Measurements from ENCODE around the gene PGLYRP2. TPM values are rescaled to one million over a fixed set of nuclear protein-coding genes. Genes with fewer than 3 reads are reported as not detected.
A peak's percentile ranks its signal among the peaks of the same experiment; 100 is the strongest.

The PGLYRP2 gene
- total RNA-seq, 2 donors from 2014 or later, result not detected

DNA sequence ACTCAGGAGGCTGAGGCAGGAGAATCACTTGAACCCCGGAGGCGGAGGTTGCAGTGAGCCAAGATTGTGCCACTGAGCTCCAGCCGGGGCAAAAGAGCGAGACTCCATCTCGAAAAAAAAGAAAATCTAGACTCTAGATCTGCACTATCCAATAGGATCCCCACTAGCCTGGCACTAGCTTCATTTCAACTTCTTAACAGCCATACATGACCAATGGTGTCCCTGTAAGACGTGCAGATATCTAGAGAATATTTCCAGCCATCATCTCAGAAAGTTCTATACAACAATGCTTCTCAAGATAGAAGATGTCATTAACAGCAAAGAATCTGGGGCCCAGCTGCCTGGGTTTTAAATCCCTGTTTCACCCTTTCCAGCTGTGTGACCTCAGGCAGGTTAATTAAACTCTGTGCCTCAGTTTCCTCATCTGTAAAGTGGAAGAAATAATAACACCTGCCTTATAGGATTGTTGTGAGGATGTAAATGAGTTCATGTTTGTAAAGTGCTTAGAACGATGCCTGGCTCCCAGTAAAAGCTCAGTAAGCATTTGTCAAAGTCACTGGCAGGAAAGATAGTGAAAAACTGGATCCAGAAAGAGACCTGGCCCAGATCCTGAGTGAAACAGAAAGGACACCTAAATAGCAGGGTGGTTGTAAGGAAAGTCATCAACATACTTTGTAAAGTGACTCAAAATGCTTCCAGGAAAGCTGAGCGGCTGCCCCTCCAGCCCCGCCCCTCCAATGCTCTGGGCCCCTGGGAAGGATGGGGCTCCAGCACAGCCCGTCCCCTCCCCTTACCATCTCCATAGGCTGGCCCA lies 43.1 kb downstream of the PGLYRP2 start:
- DNase-seq (ENCODE audit: low spot score), result no peak
- H3K27me3 ChIP-seq (replicated peaks; ENCODE audit: insufficient read depth), result no peaks in the 10 kb centered on the region

DNA sequence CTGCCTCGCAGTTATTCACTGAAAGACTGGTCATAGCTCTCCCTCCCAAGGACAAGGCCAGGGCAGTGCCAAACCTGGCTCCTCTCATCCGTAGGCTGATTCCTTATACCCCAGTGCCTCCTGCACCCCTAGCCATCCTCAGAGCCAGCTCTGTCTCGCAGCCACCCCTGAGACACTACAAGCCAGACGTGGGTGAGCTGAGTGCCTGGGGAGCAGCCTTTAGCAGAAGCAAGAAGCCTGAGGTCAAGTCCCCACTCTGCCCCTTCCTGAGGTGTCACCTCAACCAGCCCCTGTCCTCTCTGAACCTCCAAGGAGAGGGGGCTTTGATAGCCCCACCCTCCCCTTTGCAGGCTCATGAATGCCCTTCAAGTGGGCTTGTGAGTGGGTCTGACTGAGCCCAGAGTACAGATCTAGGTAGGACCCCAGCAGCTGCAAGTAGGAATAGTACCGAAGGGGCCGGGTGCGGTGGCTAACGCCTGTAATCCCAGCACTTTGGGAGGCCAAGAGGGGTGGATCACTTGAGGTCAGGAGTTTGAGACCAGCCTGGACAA lies 45.7 kb downstream of the PGLYRP2 start:
- Histone ChIP-seq H3K36me3 (peaks cover 7% of the 10 kb centered on the region), H3K27ac (peak overlapping the region; percentile 87 to 97), H3K9me3 (no peaks in the 10 kb centered on the region), H3K27me3 (replicated peaks; ENCODE audit: insufficient read depth) (no peaks in the 10 kb centered on the region), H3K4me3 (peak overlapping the region; percentile 99), H3K4me1 (ENCODE audit: control insufficient read depth in 1 of 2, low read depth in 2 of 2) (peaks cover 37 to 57% of the 10 kb centered on the region in 2 donors)
- ATAC-seq (ENCODE audit: insufficient number of reproducible peaks, low FRiP score, low read depth) (no peak), DNase-seq (ENCODE audit: low spot score) (no peak)
- TF ChIP-seq CTCF (IDR thresholded peaks at IDR 0.05), result no peak

More for the DNA sequence above, 43.1 kb downstream of the PGLYRP2 start:
- ATAC-seq (ENCODE audit: insufficient number of reproducible peaks, low FRiP score, low read depth), result no peak
- Histone ChIP-seq H3K4me1 (ENCODE audit: control insufficient read depth in 1 of 2, low read depth in 2 of 2) (peaks cover 34 to 61% of the 10 kb centered on the region in 2 donors), H3K4me3 (no peak overlapping the region), H3K9me3 (no peaks in the 10 kb centered on the region), H3K36me3 (no peaks in the 10 kb centered on the region), H3K27ac (peak overlapping the region; percentile 61 to 78)
- no peak for TF ChIP-seq CTCF (IDR thresholded peaks at IDR 0.05)

DNA sequence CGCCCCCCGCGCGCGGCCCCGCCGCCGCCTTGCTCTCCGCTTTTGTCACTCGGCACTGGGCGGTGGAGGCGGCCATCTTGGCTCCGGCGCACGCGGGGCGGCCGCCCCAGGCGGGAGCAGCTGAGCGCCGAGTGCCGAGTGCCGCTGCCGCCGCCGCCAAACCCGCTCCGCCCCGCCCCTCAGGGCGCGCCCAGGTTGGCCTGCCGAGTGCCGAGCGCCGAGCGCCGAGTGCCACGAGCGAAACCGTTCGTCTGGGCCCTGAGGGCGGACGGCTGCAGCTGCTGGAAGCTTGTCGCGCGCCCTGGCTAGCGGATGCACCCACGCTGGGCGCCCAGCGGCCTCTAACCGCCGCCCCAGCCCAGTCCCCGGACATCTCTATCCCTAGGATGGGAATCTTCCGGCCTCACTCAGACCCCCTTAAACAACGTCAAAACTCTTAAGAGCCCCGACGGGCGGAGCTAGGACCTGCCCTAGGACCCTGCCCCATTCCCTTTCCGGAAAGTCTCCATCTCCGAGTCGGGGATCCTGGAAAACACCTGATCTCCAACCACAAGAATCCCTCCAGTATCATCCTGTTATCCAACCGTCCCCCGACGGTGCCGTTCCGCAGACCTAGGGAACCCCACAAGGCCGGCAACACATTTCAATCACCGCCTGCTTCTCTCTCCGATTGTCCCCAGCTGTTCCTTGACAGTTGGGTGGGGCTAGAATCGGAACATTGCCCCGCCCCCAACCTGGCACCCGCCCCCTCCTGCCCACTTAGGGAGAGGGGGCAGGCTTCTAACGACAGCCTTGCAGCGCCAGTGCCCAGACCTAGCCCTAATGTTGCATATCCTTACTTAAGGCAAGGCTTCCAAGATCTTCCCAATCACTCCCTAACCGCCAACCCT lies 46.4 kb downstream of the PGLYRP2 start:
- H3K27ac ChIP-seq, result peak overlapping the region; percentile 87 to 97
- peaks cover 14% of the 10 kb centered on the region for H3K36me3 ChIP-seq
- ATAC-seq (ENCODE audit: insufficient number of reproducible peaks, low FRiP score, low read depth) (peak; percentile 63), DNase-seq (ENCODE audit: low spot score) (peak; percentile 45)
- H3K4me3 ChIP-seq, result peak overlapping the region; percentile 99
- peaks cover 30 to 50% of the 10 kb centered on the region in 2 donors for H3K4me1 ChIP-seq (ENCODE audit: control insufficient read depth in 1 of 2, low read depth in 2 of 2)
- no peaks in the 10 kb centered on the region for H3K27me3 ChIP-seq (replicated peaks; ENCODE audit: insufficient read depth)
- no peak for TF ChIP-seq CTCF (IDR thresholded peaks at IDR 0.05)
- H3K9me3 ChIP-seq, result no peaks in the 10 kb centered on the region

GRCh38 chr19:15432018-15432494 lies 47.2 kb downstream of the PGLYRP2 start:
- Histone ChIP-seq H3K27ac (peak overlapping the region in 1 of 2 donors; percentile 34), H3K9me3 (no peaks in the 10 kb centered on the region), H3K4me1 (ENCODE audit: control insufficient read depth in 1 of 2, low read depth in 2 of 2) (peaks cover 25 to 42% of the 10 kb centered on the region in 2 donors), H3K27me3 (replicated peaks; ENCODE audit: insufficient read depth) (no peaks in the 10 kb centered on the region), H3K36me3 (peaks cover 21% of the 10 kb centered on the region), H3K4me3 (peak overlapping the region; percentile 90)
- DNase-seq (ENCODE audit: low spot score), result no peak
- no peak for ATAC-seq (ENCODE audit: insufficient number of reproducible peaks, low FRiP score, low read depth)
- no peak for TF ChIP-seq CTCF (IDR thresholded peaks at IDR 0.05)
